Kidney capillary endothelial cell (primary cell): ENCODE measurements around the gene SGSH.
A peak's percentile ranks its signal among the peaks of the same experiment; 100 is the strongest.

Experiments
- DNase-seq: peaks from one replicate; pipeline ENCODE4 v3.0.0-alpha.2; 2018; ENCODE audit warnings: low spot score

SGSH gene

GRCh38 chr17:80227156-80227555, 7.0 kb upstream of the SGSH start:
- no peak for DNase-seq

GRCh38 chr17:80225230-80225629, 5.1 kb upstream of the SGSH start:
- no peak for DNase-seq

- no peak for DNase-seq
Measured at GRCh38 chr17:80224683-80225082, 4.5 kb upstream of the SGSH start.

GRCh38 chr17:80223838-80224497, 3.8 kb upstream of the SGSH start:
- DNase-seq: no peak

- DNase-seq: no peak
Measured at GRCh38 chr17:80223142-80223815, 3.1 kb upstream of the SGSH start.

GRCh38 chr17:80222376-80223141, 2.4 kb upstream of the SGSH start:
- DNase-seq: no peak

GRCh38 chr17:80221351-80222105, 1.4 kb upstream of the SGSH start:
- no peak for DNase-seq

GRCh38 chr17:80220736-80221215, 643 bp upstream of the SGSH start:
- DNase-seq: no peak

- no peak for DNase-seq
Measured at GRCh38 chr17:80219763-80220053, 425 bp downstream of the SGSH start.

- DNase-seq: peak; percentile 69
Measured at GRCh38 chr17:80219013-80219762, 945 bp downstream of the SGSH start.

- DNase-seq: no peak
Measured at GRCh38 chr17:80218391-80218790, 1.7 kb downstream of the SGSH start.

GRCh38 chr17:80217703-80218362, 2.3 kb downstream of the SGSH start:
- no peak for DNase-seq

GRCh38 chr17:80216473-80217456, 3.4 kb downstream of the SGSH start:
- no peak for DNase-seq

GRCh38 chr17:80214878-80215210, 5.3 kb downstream of the SGSH start:
- no peak for DNase-seq

- DNase-seq: no peak
Measured at GRCh38 chr17:80214012-80214877, 5.9 kb downstream of the SGSH start.

- no peak for DNase-seq
Measured at GRCh38 chr17:80213643-80213975, 6.5 kb downstream of the SGSH start.

GRCh38 chr17:80212962-80213642, 7.0 kb downstream of the SGSH start:
- DNase-seq: no peak

GRCh38 chr17:80212511-80212910, 7.6 kb downstream of the SGSH start:
- DNase-seq: no peak

GRCh38 chr17:80212109-80212508, 8.0 kb downstream of the SGSH start:
- no peak for DNase-seq
